ENCODE results near the gene CELF3.

CELF3 gene

DNA sequence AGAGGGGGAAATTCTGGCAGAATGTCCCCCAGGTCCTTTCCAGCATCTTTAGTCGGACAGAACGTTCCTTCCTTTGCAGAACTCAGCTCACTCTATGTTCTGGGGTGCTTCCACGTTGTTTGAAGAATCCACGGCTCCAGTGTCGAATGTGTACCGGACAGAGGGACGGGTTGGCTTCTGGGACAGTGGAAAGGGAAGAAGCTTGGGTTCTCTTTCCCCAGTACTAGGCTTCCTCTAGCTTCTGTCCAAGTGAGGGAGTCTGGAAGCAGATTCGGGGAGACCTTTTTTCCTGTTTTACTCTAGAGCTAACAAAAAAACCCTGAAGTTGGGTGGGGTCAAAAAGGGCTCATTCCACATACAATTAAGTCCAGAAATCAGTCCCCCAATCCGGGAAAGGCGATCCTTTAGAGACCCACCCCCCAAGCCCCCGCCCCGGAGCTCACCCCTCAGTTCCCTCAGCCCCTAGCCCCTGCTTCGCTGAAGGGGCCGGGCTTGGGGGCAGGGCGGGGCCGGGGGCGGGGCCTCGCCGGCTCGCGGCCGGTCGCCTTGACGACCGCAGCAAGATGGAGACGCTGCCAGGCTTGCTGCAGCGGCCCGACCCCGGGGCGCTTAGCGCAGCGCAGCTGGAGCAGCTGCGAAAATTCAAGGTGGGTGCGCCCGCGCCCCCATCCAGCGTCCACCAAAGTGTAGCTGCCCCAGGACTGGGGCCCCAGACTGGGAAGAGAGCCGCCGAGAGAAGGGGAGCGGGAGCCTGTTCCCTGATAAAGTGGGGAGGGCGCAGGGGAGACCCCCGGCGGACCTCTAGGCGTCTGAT is 4.6 kb upstream of the CELF3 start, which contains the start of gene RIIAD1:
Gene RIIAD1, plus strand, starts transcription at position 549 of the 814 bp plus-strand sequence. Its CDS starts 15 bp downstream, at position 564.
- no peak for DNase-seq (ENCODE audit: low spot score)

DNA sequence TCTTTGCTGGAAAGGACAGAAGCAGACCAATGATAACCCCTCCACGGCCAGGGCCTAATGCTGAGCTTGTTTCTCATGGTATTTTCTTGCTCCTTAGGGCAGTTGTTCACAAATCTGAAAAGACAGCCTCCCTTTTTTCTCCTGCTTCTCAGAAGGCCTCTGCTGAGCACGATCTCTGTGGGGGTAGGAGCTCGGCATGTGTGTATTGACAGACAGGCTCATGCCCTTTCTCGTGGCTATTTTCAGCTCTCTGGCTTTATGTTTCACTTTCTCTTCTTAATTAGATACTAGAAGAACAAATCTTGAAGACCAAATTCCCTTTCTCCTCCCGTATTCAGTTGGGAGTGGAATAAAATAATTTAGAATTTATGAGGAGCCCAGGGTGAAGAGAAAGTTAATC is 4.0 kb upstream of the CELF3 start:
- DNase-seq (ENCODE audit: low spot score), result no peak

DNA sequence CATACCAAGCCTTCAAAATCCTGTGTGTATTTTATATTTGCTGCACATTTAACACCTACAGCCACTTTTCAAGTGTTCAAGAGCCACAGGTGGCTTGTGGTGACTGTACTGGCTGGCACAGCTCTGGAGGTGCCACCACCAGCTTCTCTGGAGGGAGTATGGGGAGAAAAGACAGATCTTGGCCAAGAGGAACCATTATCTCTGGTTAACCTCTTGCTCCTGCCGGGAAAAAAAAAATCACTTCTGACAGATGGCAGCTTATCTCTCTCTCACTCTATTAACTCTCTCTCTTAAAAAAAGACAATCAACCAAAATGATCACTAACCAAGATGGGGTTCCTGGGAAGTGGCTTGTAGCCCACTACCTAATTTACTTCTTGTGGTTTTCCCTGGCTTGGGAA is 3.5 kb upstream of the CELF3 start:
- no peak for DNase-seq (ENCODE audit: low spot score)

DNA sequence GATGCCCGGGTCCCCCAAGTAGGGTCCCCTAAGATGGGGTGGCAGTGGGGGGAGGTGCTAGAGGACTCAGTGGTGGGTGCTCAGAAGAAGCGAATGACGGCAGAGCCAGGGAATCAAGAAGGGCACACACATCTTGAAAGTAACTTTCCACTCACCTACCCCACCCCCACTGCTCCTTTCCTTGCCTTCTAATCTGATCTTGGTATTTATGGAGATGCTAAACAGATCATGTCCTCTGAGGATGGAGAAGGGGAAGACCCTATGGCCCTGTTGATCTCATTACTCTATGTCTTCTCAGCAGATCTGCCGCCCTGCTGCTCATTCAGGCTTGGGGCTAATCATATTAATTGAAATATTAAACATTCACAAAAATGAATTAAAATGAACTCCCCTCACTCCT is 2.1 kb upstream of the CELF3 start:
- no peak for DNase-seq (ENCODE audit: low spot score)

DNA sequence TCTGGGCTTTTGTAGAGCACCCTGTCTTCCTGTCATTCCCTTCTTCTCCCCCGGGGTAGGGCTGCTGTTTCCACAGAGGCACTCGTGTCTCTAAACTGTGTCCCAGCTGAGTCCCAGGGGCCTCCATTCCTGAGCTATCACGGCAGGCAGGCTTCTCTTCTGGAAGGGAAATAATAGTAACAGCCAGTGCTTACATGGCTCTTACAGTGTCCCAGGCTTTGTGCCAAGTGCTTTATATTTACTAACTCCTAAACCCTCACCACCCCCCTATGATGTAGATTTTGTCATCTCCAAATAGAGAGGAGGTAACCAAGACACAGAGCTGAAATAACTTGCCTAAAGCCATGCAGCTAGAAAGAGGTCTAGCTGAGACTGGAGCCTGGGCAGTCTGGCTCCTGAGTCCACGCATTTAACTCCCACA is 1.4 kb upstream of the CELF3 start:
- DNase-seq (ENCODE audit: low spot score), result no peak

DNA sequence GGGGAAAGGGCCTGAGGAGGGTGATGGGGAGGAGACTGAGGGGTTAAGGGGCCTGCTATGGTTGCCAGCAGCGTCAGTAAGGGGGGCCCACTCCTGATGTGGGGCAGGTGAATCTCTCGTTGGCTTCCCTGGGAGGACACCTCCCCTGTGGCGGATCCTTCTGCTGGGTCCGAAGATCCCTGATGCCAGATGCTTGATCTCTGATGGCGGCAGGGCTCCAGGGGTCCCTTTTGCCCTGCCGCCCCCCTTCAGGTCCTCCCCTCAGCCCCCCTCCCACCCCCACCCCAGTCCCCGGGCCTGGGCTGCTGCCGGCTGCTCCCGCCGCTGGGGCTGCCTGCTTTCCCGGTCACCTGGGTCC is 219 bp downstream of the CELF3 start:
- no peak for DNase-seq (ENCODE audit: low spot score)

DNA sequence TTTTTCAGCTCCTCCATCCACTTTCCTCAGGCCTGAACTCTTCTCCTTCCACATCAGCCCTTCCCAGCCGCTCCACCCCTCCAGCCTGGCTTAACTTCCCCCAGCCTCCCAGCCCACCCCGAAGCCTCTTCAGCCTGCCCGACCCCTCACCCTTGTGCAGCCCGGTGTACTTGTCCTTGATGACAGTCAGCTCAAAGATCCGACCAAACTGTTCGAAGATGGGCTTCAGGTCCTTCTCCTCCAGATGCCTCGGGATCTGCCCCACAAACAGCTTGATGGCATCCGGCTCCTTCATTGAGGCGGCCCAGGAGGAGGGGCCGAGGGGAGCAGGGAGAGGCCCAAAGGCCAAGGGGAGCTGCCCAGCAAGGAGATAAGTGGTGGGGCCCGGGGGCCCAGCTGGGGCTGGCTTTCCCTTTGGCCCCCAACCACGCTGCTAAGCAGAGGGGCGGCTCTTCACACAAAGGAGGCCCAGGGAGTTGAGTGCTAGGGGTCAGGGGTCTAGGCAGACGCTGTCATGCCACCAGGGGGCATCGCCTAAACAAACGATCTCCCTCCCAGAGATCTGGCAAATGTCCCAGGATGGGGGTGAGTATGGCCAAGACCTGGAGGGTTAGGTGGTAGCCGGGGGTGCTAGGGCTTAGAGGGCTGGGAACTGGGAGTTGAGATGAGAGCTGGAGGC is 738 bp downstream of the CELF3 start:
- no peak for DNase-seq (ENCODE audit: low spot score)

DNA sequence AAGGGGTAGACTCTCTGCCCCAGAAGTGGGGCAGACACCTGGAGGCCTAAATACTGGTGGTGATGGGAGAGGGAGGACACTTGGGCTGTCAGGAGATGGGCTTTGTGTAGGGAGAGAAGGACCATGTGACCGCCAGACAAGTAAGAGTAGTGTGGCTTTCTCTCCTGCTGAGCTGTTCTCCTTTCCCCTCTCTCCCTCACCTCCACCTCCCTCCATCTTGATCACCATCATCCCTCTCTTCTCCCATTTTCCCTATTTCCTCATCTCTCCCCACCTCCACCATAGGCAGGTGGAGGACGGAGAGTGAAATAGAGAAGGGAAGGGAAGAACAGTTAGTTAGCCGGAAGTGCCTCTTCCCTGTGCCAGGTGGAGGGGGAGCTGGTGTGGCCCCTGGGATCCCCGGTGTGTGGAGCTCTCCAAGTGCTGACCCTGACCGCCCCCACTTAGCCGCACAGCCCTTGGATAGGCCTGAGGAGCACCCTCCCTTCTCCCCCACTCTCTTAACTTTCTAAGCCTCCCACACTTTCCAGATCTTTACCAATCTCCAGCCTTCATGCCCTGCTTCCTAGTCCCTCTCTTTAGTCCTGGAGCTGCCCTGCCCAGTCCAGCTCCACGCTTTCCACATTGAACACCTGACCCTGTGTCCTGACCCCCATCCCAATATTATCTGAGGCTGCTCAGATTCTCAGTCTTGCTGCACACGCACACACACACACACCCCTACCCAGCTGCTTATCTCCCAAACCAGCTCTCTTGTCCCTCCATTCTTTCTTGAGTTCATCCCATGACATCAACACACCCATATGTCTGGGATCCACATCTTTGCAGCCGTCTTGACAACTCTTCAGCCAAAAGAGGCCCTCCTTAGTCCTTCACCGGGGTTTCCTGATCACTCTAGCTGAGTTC is 1.5 kb downstream of the CELF3 start:
- DNase-seq (ENCODE audit: low spot score), result no peak

DNA sequence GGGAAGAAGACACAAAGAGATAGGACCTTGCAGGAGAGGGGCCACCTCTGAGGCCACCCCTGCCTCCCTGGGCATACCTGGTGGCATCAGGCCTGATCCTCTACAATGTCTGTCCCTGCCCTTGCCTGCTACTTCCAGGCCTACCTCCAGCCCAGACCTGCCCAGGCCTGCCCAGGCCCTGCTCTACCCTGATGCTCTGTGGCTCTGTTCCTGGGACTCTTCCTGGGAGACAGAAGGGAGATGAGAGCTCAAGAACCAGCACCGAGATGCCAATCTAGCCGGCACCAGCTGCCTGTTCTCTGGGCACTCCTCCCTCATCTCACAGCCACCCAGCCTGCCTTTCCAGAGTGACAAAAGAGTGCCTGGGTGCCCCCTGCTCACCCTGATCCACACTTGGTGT is 2.7 kb downstream of the CELF3 start:
- DNase-seq (ENCODE audit: low spot score), result no peak

DNA sequence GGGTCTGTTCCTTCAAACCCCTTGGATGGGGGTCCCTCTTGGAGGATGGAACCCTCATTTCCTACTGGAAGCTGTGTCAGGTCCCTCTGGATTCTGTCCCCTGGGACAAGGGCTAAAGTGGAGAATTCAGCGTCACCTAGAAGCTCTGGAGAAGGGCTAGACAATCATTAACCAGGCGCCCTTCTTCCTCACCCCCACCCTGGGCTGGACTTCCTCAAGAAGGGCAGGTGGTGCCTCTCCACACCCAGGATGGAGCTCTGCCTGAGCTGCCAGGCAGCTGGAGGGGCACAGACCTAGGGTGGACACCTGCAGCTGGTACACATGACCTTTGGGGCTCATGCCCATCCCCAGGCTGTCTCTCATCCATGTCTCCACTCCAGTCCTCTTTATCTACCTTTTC is 3.6 kb downstream of the CELF3 start:
- DNase-seq (ENCODE audit: low spot score), result no peak

DNA sequence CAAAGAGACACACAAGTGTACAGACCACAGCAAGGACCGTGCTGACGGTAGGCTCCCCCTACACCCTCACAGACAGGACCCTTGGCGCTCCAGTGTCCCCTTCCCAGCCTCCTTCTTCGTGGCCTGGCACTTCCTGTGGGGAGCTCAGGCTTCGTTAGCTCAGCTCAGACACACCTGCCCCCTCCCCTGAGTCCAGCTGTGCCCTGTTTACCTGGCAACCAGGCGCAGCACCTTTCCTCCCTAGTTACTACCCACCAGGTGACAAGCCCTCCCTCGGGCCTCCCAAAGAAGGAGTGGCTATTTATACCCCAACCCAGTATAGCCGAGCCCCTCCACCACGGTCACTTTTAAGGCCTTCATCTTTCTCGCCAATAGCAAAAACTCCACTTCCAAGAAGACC is 4.7 kb downstream of the CELF3 start:
- DNase-seq (ENCODE audit: low spot score), result no peak

DNA sequence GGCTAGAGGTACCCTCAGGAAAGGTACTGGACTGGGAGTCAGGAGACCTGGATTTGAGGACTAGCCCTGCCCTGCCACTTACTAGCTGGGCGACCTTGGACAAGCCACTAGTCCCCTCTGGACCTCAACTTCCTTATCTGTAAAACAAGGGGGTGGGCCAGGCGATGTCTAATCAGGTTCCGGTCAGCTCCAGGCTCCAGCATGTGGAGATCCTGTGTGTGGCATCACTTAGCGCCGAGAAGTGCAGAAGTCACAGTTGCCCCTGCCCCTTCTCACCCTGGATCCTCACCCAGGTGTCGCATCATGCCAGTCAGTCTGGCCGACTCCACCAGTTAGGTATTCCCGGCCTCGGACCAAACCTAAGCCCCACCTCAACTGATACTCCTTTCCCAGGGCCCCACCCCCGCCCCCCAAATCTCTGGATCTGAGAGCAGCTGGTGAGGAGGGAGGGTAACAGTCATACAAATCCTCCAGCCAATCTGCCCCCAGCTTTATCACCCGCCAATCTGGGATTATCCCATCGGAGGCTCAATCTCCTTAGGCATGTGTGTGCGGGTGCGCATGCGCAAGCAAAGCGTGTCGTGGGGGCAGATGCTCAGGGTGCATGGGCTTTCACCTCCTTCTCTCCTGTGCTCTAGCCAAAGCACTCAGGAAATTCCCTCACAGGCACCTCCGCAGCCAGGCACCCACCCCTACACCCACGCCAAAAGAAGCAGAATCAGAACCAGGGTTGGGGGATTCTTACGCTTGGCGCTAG is 5.4 kb downstream of the CELF3 start:
- DNase-seq (ENCODE audit: low spot score), result no peak

DNA sequence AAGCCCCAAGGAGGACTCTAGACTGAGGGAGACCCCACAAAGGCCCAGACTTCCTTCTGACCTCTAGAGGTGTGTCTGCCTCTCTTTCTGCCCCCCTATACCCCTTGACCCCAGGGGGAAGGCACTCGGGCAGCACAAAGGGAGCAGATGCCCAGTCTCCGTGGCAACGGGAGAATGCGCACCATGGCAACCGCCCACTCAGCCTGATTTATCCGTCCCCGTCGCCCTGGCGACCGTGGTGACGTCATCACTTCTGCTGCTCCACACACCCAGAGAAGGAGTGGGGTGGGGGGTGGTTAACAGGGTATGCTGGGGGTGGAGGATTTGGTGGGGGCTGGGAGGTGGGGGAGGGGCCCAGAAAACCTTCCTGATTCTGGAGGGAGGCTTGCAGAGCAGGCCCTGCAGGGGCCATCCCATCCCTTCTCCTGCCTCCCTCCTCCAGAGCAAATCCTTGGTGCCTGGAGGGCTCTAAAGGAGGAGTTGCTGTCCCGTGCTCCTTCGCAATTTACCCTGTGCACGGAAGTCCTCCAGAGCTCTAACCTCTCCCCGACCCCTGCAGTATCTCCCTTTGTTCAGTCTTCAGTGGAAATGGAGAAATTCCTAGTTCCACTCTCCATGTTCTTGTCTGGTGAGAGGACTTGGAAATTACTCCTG is 6.3 kb downstream of the CELF3 start:
- no peak for DNase-seq (ENCODE audit: low spot score)

DNA sequence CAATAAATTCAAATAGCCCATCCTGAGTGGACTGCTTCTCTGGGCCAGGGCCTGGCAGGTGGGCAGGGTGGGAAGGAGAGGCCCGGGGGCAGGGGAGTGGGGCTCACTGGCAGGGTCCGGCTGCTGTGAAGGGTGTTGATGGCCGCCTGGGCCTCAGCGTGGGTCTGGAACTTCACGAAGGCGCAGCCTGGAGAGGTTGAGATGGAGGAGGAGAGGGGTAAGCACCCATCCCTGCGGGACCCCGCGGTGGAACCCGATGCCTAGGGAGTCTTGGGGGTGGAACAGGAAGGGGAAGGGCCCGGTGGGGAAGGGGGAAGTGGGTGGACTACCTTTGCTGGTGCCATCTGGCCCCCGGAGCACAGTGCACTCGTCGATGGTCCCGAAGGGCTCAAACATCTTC is 7.7 kb downstream of the CELF3 start:
- DNase-seq (ENCODE audit: low spot score), result no peak

DNA sequence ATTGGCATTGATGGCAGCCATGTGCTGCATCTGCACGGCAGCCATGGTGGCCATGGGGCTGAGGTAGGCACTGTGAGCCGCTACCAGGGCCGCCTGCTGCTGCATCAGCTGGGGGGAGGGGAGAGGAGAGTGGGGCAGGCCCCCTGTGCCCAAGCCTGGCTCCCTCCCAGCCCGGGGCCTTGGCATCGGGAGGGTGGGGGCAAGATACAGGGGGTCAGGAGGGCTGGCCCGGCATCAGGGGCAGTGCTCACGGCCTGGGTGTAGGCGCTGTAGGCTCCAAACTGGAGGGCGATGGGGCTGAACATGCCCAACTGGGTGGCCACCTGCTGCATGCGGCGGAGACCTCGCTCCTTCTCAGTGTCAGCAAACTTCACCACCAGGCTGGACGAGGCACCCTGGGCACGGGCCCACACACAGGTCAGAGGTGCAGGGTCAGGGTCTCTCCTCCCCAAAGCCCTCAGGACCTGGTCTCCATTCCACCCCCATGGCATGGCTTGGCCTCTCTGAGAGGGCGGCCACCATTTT is 9.0 kb downstream of the CELF3 start:
- DNase-seq (ENCODE audit: low spot score), result no peak

DNA sequence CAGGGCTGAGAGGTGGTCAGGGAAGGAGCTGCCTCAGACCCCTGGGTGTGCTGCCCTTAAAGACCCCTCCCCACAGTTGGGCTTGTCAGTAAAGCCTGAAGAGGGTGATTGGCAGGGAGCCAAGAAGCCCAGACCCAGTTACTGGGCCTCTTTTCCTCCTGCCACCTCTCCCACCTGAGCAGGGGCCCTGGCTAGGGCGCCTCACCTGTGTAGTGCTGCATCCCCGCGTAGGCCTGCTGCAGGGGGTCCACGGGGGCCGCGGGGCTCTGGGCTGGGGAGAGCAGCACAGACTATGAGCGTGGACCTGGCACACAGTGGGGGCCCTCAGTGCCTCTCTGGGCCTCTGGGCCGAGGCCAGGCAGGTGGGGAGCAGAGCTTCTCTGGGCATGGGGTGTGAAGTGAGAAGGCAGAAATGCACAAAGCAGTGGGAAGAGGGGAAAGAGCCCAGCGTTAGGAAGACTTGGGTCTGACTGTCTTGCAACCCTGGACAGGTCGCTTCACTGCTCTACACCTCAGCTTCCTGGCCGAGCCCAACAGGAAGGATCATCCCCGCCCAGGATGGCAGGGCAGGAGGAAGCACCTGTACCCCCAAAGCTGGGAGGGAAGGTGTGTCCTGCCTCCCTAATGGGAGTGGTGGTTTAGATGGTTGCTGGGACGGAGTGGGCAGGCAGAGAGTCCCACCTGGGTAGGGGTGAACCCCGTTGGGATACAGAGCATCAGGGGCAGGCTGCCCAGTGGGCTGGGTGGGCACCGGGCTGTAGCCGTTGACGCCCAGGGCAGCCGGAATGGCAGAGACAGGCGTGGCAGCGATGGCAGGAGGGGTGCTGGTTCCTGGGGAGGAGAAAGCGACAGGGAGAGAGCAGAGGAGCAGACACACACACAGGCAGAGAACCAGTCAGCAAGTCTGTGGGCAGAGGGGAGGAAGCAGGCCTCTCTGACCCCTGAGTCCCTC is 9.9 kb downstream of the CELF3 start:
- DNase-seq (ENCODE audit: low spot score), result no peak

DNA sequence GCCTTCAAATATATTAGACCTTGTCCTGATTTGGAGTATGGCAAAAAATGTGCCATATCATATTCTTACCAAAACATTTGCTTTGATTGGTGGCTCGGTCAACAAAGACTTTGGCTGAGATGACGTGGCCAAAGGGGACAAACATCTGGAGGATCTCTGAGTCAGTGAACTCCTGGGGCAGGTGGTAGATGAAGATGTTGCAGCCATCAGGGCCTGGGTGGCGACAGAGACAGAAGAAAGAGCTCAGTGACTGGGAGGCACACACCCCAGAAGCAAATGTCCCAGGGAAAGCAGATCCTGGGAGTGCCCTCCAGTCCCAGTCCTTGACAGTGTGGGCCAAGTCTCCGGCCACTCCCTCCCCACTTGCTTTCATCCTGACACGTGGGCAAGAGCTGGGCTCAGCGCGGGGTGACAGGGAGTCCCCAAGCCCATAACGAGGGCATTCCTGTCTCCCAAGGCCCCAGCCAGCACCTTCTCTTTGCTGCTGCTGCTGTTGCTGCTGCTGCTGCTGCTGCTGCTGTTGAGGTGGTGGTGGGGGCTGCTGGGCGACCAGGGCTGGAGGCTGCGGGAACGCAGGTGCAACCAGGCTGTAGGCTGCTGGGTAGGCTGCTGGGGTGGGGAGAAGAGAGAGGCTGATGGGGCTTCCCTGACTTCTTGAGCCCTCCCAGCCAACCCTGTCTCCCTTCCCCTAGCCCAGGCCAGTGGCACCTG is 10.7 kb downstream of the CELF3 start:
- no peak for DNase-seq (ENCODE audit: low spot score)

DNA sequence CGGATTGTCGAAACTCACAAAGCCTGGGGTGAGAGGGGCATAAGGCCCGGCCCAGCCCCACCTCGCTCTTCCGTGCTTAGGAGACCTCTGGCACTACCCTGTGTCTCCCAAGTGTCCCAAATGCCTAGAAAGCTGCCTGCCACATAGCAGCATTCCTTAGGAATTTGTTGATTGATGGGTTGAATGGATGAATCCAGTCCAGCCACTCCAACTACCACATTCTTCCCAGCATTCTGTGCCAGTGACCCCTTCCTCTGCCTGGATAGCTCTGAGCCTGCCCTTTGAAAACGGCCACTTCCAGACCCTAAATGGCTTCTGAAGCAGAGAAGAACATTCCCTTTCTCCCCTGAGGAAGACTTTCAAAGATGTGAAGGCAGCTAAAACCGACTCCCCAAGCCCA is 11.5 kb downstream of the CELF3 start:
- DNase-seq (ENCODE audit: low spot score), result no peak

DNA sequence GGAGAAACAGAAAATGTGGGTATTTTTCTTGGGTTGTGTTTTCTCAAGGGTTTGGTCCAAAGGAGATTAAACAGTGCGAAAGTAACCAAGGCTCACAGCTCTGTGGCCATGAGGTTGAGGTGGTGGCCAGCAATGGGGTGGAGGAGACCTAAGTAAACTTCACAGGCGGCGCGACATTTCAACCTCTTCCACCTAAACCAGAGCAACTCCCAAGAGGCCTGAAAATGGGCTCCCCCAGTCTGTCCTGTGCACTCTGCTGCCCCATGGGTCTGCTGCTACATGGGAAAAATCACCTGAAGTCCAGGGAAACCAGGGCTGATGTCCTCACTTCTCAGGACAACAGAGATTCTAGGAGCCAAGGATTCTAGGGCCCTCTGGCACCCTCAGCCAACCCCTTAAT is 12.4 kb downstream of the CELF3 start:
- no peak for DNase-seq (ENCODE audit: low spot score)
